Fibroblast of upper back skin (primary cell): Measurements from ENCODE around the gene SLC51B.

Experiments
- DNase-seq: peaks from one replicate; pipeline ENCODE4 v3.0.0-alpha.2; 2013

The SLC51B gene

DNA sequence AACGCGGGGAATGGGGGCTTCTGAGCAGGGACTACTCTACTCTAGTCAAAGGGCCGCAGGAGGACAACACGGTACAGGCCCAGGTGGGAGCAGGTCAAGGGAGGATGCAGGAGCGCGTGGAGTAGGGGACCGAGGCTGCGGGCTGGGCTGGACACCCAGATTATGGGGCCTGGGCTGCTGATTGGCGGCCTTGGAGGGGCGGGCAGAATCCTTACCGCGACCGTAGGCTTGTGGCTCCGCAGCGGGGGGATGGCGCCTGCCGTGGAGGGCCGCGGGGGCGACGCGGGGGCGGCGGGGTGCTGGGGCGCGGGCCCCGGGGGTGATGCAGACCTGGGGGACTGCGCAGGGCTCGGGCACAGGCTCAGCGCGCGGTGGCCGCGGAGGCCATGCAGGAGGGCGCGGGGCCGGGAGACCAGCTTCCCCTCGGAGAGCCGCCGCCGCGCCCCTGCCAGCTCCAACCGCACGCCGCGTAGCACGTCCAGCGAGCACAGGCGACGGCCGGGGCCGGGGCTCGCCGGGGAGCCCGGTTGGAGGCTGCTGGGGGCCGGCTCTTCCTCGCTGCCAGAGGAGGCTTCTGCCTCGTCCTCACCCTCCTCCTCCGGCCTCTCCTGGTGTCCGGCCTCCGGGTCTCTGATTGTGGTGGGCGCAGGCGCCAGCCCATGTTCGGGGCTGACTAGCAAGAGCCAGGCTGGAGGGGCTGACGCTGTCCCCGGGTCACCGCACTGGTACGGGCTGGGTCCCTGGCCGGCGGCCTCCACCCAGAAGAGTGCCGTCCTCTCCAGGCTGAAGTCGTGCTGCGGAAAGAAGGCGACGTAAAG is 56.9 kb downstream of the SLC51B start:
- no peak for DNase-seq

DNA sequence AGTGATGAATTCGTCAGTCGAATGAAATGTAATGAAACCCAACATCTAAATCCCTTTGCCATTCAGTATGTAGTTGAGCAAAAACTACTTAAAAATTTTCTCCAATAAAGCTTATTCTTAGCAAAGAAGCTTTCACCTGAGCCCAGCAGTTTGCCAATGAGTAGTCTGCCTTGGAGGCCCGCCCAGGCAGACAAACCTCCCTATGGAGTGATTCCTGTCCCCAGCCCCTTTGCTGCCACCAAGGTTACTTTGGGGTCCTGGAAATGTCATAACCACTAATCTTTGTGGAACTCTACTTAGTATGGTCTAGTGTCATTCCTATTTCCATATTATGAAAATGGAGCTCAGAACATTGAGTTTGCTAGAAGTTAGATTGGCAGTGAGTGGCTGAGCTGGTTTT is 57.7 kb downstream of the SLC51B start:
- no peak for DNase-seq
